ENCODE measurements around the gene NUCB1.
"Not testable (repeated sequence)": the region's sequence is repeated elsewhere in the genome, so short reads cannot be mapped to it uniquely, and the experiment has no call there.

NUCB1 gene

DNA sequence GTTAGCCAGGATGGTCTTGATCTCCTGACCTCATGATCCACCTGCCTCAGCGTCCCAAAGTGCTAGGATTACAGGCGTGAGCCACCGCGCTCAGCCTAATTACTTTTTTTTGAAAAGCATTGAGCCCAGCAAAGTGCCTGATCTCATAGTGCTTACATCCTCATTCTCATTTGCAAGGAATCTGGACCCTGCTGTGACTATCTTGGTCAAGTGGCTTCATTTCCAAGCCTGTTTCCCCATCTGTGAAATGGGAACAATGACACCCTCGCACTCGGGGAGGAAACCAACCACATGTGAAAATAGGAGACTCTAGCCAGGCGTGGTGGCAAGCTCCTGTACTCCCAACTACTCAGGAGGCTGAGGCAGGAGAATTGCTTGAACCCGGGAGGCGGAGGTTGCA is 30.1 kb upstream of the NUCB1 start:
- no peak for TF ChIP-seq GATA1 (IDR thresholded peaks at IDR 0.05; ENCODE audit: low read depth, low read length)
- no peak for TF ChIP-seq POLR2A (IDR thresholded peaks at IDR 0.05; ENCODE audit: low read length)
- no peak for DNase-seq

DNA sequence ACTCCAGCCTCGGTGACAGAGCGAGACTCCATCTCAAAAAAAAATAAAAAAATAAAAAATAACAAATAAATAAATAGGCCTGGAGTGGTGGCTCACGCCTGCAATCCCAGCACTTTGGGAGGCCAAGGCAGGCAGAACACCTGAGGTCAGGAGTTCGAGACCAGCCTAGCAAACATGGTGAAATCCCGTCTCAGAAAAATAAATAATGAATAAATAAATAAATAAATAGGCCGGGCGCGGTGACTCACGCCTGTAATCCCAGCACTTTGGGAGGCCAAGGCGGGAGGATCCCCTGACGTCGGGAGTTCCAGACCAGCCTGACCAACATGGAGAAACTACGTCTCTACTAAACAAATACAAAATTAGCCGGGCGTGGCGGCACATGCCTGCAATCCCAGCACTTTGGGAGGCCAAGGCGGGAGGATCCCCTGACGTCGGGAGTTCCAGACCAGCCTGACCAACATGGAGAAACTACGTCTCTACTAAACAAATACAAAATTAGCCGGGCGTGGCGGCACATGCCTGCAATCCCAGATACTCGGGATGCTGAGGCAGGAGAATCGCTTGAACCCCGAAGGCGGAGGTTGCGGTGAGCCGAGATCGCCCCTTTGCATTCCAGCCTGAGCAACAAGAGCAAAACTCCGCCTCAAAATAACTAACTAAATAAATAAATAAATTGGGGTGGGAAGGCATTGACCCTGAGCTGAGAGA is 28.5 kb upstream of the NUCB1 start:
- not testable (repeated sequence) for DNase-seq

GRCh38 chr19:48872182-48872883 is 27.8 kb upstream of the NUCB1 start, which contains the start of gene PPP1R15A:
Gene PPP1R15A (plus strand): TSS chr19:48872421. CDS start chr19:48873234, 813 bp downstream.
- peak; percentile 99 to 100 for DNase-seq
- peak; percentile 100 for TF ChIP-seq POLR2A (IDR thresholded peaks at IDR 0.05; ENCODE audit: low read length)
- no peak for TF ChIP-seq GATA1 (IDR thresholded peaks at IDR 0.05; ENCODE audit: low read depth, low read length)

GRCh38 chr19:48872884-48873475 is 27.1 kb upstream of the NUCB1 start:
- no peak for TF ChIP-seq POLR2A (IDR thresholded peaks at IDR 0.05; ENCODE audit: low read length)
- no peak for TF ChIP-seq GATA1 (IDR thresholded peaks at IDR 0.05; ENCODE audit: low read depth, low read length)
- DNase-seq: peak; percentile 95

GRCh38 chr19:48873476-48874302 is 26.4 kb upstream of the NUCB1 start:
- DNase-seq: peak; percentile 97 to 99
- peak; percentile 99 for TF ChIP-seq GATA1 (IDR thresholded peaks at IDR 0.05; ENCODE audit: low read depth, low read length)
- TF ChIP-seq POLR2A (IDR thresholded peaks at IDR 0.05; ENCODE audit: low read length): peak; percentile 98

- DNase-seq: peak; percentile 88 to 92
Observed at GRCh38 chr19:48874303-48875135, 25.6 kb upstream of the NUCB1 start.

GRCh38 chr19:48876043-48876981 is 23.8 kb upstream of the NUCB1 start:
- DNase-seq: peak; percentile 94 to 95
- peak; percentile 85 for TF ChIP-seq POLR2A (IDR thresholded peaks at IDR 0.05; ENCODE audit: low read length)

More at GRCh38 chr19:48874303-48875135, 25.6 kb upstream of the NUCB1 start:
- TF ChIP-seq GATA1 (IDR thresholded peaks at IDR 0.05; ENCODE audit: low read depth, low read length) (no peak), POLR2A (IDR thresholded peaks at IDR 0.05; ENCODE audit: low read length) (no peak)

- no peak for DNase-seq
- TF ChIP-seq POLR2A (IDR thresholded peaks at IDR 0.05; ENCODE audit: low read length) (no peak), GATA1 (IDR thresholded peaks at IDR 0.05; ENCODE audit: low read depth, low read length) (no peak)
Observed at GRCh38 chr19:48877855-48878195, 22.3 kb upstream of the NUCB1 start.

DNA sequence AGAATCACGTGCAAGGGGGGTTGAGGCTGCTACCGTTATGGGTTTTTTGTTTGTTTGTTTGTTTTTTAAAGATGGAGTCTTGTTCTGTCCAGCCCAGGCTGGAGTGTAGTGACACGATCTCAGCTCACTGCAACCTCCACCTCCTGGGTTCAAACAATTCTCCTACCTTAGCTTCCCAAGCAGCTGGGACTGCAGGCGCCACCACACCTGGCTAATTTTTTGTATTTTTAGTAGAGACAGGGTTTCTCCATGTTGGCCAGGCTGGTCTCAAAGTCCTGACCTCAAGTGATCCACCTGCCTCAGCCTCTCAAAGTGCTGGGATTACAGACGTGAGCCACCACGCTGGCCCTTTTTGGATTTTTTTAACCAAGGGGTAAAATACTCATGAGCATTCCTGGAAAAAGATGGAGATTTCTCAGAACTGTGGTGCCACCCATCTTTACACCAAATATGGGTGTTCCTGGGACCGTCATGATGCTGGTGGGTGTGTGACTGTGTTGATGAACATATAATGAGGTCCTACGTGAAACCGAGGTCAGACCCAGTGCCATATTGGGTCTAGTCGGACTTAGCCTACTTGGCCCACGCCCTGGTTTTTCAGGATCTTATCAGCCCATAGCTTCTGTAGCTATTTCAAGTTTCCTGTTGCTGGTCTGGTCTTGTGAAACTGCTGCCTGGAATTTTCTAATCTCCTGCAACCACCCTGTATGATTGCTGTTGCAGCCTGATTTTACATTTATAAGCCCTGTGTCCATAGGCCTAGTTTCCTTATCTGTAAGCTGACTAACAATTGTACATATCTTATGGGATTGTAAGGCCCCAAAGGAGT is 21.7 kb upstream of the NUCB1 start:
- DNase-seq: peak; percentile 99 to 100
- TF ChIP-seq GATA1 (IDR thresholded peaks at IDR 0.05; ENCODE audit: low read depth, low read length) (peak; percentile 87), POLR2A (IDR thresholded peaks at IDR 0.05; ENCODE audit: low read length) (peak; percentile 87)

GRCh38 chr19:48879025-48879637 is 21.0 kb upstream of the NUCB1 start:
- DNase-seq: no peak
- TF ChIP-seq GATA1 (IDR thresholded peaks at IDR 0.05; ENCODE audit: low read depth, low read length) (no peak), POLR2A (IDR thresholded peaks at IDR 0.05; ENCODE audit: low read length) (no peak)

DNA sequence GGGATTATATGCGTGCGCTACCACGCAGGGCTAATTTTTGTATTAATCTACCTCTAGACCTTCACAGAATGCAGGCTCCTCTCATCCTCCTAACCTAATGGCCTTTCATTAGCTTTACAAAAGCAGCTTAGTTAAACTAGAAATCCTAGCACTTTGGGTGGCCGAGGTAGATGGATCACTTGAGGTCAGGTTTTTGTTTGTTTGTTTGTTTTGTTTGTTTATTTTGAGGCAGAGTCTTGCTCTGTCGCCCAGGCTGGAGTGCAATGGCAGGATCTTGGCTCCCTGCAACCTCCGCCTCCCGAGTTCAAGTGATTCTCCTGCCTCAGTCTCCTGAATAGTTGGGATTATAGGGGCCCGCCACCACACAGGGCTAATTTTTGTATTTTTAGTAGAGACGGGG is 20.4 kb upstream of the NUCB1 start:
- DNase-seq: not testable (repeated sequence)
